GM23338 (cell line): Measurements from ENCODE around the gene RAD51B.

Experiments used
- CREB1 ChIP-seq: fragments of 250-450 bp; sonication (Bioruptor Pico); IDR thresholded peaks from 2 replicates; pipeline ENCODE4 v1.5.0; 2020; ENCODE audit warnings: low read depth, mild to moderate bottlenecking, moderate library complexity
- CTCF ChIP-seq, 2 experiments: fragments of 200-600 bp in 1 of 2; sonication (generic) in 1 of 2; conservative IDR thresholded peaks; 2 replicates each; pipeline versions ENCODE4 v1.5.1 to v1.6.1; 2016 to 2017; ENCODE audit warnings: antibody characterized with exemption in 2 of 2, low read depth in 2 of 2, mild to moderate bottlenecking in 2 of 2, moderate library complexity in 1 of 2
- ETS1 ChIP-seq: IDR thresholded peaks from 2 replicates; pipeline ENCODE4 v1.6.1; 2016; ENCODE audit warnings: antibody characterized with exemption
- EZH2 ChIP-seq: fragments of 200-600 bp; sonication (generic); IDR thresholded peaks from one replicate; pipeline ENCODE4 v1.8.0; 2017; ENCODE audit warnings: antibody characterized with exemption, mild to moderate bottlenecking, low read depth; ENCODE audit not compliant: unreplicated experiment
- EZH2phosphoT487 ChIP-seq: fragments of 200-600 bp; sonication (generic); IDR thresholded peaks from one replicate; pipeline ENCODE4 v1.8.1; 2018; ENCODE audit warnings: antibody characterized with exemption; ENCODE audit not compliant: unreplicated experiment
- JUNB ChIP-seq: IDR thresholded peaks from one replicate; pipeline ENCODE4 v1.6.1; 2016; ENCODE audit warnings: antibody characterized with exemption; ENCODE audit not compliant: unreplicated experiment
- NANOG ChIP-seq: IDR thresholded peaks from 2 replicates; pipeline ENCODE4 v1.6.1; 2016; ENCODE audit warnings: antibody characterized with exemption, borderline replicate concordance
- POLR2AphosphoS5 ChIP-seq: IDR thresholded peaks from 2 replicates; pipeline ENCODE4 v1.6.1; 2016; ENCODE audit warnings: antibody characterized with exemption, low read depth
- STAT1 ChIP-seq: IDR thresholded peaks from one replicate; pipeline ENCODE4 v1.6.1; 2016; ENCODE audit warnings: antibody characterized with exemption; ENCODE audit not compliant: unreplicated experiment
- ZNF114 ChIP-seq: fragments of 250-450 bp; sonication (Bioruptor Pico); IDR thresholded peaks from 2 replicates; pipeline ENCODE4 v1.5.0; 2020; ENCODE audit warnings: mild to moderate bottlenecking, moderate library complexity
- ZNF331 ChIP-seq: fragments of 250-450 bp; sonication (Bioruptor Pico); IDR thresholded peaks from 2 replicates; pipeline ENCODE4 v1.5.0; 2020; ENCODE audit warnings: low read depth, mild to moderate bottlenecking, moderate library complexity
- TF ChIP-seq, protein P1 (sequence below): IDR thresholded peaks from one replicate; pipeline ENCODE4 v1.6.1; 2018; ENCODE audit warnings: antibody characterized with exemption; ENCODE audit not compliant: unreplicated experiment
- TF ChIP-seq, protein P2 (sequence below): fragments of 250-450 bp; sonication (Bioruptor Pico); IDR thresholded peaks from 2 replicates; pipeline ENCODE4 v1.5.0; 2020; ENCODE audit warnings: mild to moderate bottlenecking, moderate library complexity

- no peak for TF ChIP-seq POLR2AphosphoS5
- no peak for TF ChIP-seq CTCF (conservative IDR thresholded peaks at IDR 0.05; ENCODE audit: low read depth in 2 of 2)
- no peak for TF ChIP-seq EZH2
- TF ChIP-seq CREB1 (CRISPR knock-in tag) = no peak
- no peak for TF ChIP-seq ZNF114 (CRISPR knock-in tag)
- TF ChIP-seq EZH2phosphoT487 = no peak
- TF ChIP-seq ZNF331 (CRISPR knock-in tag) = no peak
- no peak for TF ChIP-seq STAT1
- TF ChIP-seq, protein P1, sequence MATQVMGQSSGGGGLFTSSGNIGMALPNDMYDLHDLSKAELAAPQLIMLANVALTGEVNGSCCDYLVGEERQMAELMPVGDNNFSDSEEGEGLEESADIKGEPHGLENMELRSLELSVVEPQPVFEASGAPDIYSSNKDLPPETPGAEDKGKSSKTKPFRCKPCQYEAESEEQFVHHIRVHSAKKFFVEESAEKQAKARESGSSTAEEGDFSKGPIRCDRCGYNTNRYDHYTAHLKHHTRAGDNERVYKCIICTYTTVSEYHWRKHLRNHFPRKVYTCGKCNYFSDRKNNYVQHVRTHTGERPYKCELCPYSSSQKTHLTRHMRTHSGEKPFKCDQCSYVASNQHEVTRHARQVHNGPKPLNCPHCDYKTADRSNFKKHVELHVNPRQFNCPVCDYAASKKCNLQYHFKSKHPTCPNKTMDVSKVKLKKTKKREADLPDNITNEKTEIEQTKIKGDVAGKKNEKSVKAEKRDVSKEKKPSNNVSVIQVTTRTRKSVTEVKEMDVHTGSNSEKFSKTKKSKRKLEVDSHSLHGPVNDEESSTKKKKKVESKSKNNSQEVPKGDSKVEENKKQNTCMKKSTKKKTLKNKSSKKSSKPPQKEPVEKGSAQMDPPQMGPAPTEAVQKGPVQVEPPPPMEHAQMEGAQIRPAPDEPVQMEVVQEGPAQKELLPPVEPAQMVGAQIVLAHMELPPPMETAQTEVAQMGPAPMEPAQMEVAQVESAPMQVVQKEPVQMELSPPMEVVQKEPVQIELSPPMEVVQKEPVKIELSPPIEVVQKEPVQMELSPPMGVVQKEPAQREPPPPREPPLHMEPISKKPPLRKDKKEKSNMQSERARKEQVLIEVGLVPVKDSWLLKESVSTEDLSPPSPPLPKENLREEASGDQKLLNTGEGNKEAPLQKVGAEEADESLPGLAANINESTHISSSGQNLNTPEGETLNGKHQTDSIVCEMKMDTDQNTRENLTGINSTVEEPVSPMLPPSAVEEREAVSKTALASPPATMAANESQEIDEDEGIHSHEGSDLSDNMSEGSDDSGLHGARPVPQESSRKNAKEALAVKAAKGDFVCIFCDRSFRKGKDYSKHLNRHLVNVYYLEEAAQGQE = no peak
- TF ChIP-seq ETS1 = no peak
- no peak for TF ChIP-seq JUNB
- no peak for TF ChIP-seq NANOG
- TF ChIP-seq, protein P2, sequence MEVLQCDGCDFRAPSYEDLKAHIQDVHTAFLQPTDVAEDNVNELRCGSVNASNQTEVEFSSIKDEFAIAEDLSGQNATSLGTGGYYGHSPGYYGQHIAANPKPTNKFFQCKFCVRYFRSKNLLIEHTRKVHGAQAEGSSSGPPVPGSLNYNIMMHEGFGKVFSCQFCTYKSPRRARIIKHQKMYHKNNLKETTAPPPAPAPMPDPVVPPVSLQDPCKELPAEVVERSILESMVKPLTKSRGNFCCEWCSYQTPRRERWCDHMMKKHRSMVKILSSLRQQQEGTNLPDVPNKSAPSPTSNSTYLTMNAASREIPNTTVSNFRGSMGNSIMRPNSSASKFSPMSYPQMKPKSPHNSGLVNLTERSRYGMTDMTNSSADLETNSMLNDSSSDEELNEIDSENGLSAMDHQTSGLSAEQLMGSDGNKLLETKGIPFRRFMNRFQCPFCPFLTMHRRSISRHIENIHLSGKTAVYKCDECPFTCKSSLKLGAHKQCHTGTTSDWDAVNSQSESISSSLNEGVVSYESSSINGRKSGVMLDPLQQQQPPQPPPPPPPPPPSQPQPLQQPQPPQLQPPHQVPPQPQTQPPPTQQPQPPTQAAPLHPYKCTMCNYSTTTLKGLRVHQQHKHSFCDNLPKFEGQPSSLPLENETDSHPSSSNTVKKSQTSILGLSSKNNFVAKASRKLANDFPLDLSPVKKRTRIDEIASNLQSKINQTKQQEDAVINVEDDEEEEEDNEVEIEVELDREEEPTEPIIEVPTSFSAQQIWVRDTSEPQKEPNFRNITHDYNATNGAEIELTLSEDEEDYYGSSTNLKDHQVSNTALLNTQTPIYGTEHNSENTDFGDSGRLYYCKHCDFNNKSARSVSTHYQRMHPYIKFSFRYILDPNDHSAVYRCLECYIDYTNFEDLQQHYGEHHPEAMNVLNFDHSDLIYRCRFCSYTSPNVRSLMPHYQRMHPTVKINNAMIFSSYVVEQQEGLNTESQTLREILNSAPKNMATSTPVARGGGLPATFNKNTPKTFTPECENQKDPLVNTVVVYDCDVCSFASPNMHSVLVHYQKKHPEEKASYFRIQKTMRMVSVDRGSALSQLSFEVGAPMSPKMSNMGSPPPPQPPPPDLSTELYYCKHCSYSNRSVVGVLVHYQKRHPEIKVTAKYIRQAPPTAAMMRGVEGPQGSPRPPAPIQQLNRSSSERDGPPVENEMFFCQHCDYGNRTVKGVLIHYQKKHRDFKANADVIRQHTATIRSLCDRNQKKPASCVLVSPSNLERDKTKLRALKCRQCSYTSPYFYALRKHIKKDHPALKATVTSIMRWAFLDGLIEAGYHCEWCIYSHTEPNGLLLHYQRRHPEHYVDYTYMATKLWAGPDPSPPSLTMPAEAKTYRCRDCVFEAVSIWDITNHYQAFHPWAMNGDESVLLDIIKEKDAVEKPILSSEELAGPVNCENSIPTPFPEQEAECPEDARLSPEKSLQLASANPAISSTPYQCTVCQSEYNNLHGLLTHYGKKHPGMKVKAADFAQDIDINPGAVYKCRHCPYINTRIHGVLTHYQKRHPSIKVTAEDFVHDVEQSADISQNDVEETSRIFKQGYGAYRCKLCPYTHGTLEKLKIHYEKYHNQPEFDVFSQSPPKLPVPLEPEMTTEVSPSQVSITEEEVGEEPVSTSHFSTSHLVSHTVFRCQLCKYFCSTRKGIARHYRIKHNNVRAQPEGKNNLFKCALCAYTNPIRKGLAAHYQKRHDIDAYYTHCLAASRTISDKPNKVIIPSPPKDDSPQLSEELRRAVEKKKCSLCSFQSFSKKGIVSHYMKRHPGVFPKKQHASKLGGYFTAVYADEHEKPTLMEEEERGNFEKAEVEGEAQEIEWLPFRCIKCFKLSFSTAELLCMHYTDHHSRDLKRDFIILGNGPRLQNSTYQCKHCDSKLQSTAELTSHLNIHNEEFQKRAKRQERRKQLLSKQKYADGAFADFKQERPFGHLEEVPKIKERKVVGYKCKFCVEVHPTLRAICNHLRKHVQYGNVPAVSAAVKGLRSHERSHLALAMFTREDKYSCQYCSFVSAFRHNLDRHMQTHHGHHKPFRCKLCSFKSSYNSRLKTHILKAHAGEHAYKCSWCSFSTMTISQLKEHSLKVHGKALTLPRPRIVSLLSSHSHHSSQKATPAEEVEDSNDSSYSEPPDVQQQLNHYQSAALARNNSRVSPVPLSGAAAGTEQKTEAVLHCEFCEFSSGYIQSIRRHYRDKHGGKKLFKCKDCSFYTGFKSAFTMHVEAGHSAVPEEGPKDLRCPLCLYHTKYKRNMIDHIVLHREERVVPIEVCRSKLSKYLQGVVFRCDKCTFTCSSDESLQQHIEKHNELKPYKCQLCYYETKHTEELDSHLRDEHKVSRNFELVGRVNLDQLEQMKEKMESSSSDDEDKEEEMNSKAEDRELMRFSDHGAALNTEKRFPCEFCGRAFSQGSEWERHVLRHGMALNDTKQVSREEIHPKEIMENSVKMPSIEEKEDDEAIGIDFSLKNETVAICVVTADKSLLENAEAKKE (CRISPR knock-in tag) = no peak
These were observed 687.3 kb downstream of the RAD51B start for GRCh38 chr14:68506645-68507419.
